Fibroblast of lung (primary cell): Measurements from ENCODE around the gene RABGAP1L. TPM values are rescaled to one million over a fixed set of nuclear protein-coding genes. Genes with fewer than 3 reads are reported as not detected.

Experiments used
- DNase-seq, 2 donors: peaks; one replicate each; pipeline versions ENCODE4 v3.0.0 to v3.0.0-alpha.2; 2010; ENCODE audit warnings: low read depth in 2 of 2
- H2AFZ ChIP-seq: 2 replicates; pipeline ENCODE4 v1.5.1; 2012; ENCODE audit warnings: low read length, control low read depth, inconsistent platforms
- H3K27ac ChIP-seq: 2 replicates; pipeline ENCODE4 v1.5.1; 2011; ENCODE audit warnings: low read length, control low read depth; ENCODE audit not compliant: insufficient read depth
- H3K27me3 ChIP-seq: 2 replicates; pipeline ENCODE4 v1.5.1; 2011; ENCODE audit warnings: mild to moderate bottlenecking, low read length; ENCODE audit not compliant: control insufficient read depth, insufficient read depth
- H3K36me3 ChIP-seq: 2 replicates; pipeline ENCODE4 v1.5.1; 2011; ENCODE audit warnings: low read length; ENCODE audit not compliant: control insufficient read depth, insufficient read depth
- H3K4me1 ChIP-seq: 2 replicates; pipeline ENCODE4 v1.5.1; 2011; ENCODE audit warnings: low read length; ENCODE audit not compliant: control insufficient read depth, insufficient read depth; ENCODE audit errors: extremely low read depth
- H3K4me2 ChIP-seq: 2 replicates; pipeline ENCODE4 v1.5.1; 2011; ENCODE audit warnings: low read length, control low read depth; ENCODE audit not compliant: insufficient read depth; ENCODE audit errors: extremely low read depth
- H3K4me3 ChIP-seq, 4 experiments: fragments of 200-600 bp in 1 of 4; sonication (generic) in 1 of 4; replicated peaks in 1 of 4; 2 replicates each; pipeline ENCODE4 v1.5.1; 2011 to 2016; ENCODE audit warnings: low read length in 4 of 4, low read depth in 3 of 4, mild to moderate bottlenecking in 3 of 4, control low read depth in 2 of 4, inconsistent platforms in 1 of 4, mixed read lengths in 1 of 4; ENCODE audit not compliant: insufficient read depth in 1 of 4; ENCODE audit errors: control extremely low read depth in 1 of 4
- H3K79me2 ChIP-seq: 2 replicates; pipeline ENCODE4 v1.5.1; 2012; ENCODE audit warnings: mild to moderate bottlenecking, low read length, inconsistent platforms; ENCODE audit not compliant: control insufficient read depth, insufficient read depth
- H3K9ac ChIP-seq: 2 replicates; pipeline ENCODE4 v1.5.1; 2011; ENCODE audit warnings: mild to moderate bottlenecking, low read length, control low read depth; ENCODE audit not compliant: insufficient read depth
- H3K9me3 ChIP-seq: 2 replicates; pipeline ENCODE4 v1.5.1; 2012; ENCODE audit warnings: low read depth, low read length; ENCODE audit not compliant: control insufficient read depth, insufficient read depth
- H4K20me1 ChIP-seq: 2 replicates; pipeline ENCODE4 v1.5.1; 2011; ENCODE audit warnings: low read length; ENCODE audit not compliant: control insufficient read depth, insufficient read depth; ENCODE audit errors: extremely low read depth
- CTCF ChIP-seq, 2 donors: IDR thresholded peaks in 1 of 2; conservative IDR thresholded peaks in 1 of 2; 1 replicate in 1 of 2; 2 replicates in 1 of 2; pipeline ENCODE4 v1.5.1; 2011 to 2012; ENCODE audit warnings: low read length in 2 of 2, control low read depth in 1 of 2, inconsistent platforms in 1 of 2, low read depth in 1 of 2, mild to moderate bottlenecking in 1 of 2
- EZH2 ChIP-seq: IDR thresholded peaks from 2 replicates; pipeline ENCODE4 v1.5.1; 2012; ENCODE audit warnings: low read length, control low read depth, mild to moderate bottlenecking; ENCODE audit errors: missing control alignments
- polyA plus RNA-seq, 2 donors: library from polyadenylated mRNA; depleted of rRNA in 1 of 2; stranded (reverse) in 1 of 2; unstranded in 1 of 2; fragments of >200 nt; gene quantifications; 2 replicates each; pipeline ENCODE4 v1.2.1, GENCODE V29; 2011 to 2012; ENCODE audit warnings: missing spikeins in 1 of 2
- total RNA-seq: library from RNA; depleted of rRNA; stranded (reverse); fragments of >200 nt; gene quantifications from 2 replicates; pipeline ENCODE4 v1.2.1, GENCODE V29; 2014

The RABGAP1L gene
- total and polyA plus RNA-seq, 2 donors (not counting 1 experiment from before 2014, with no cell fraction given) = 33.8 to 36.5 TPM

- H3K27me3 ChIP-seq = no peaks in the 10 kb centered on the region
- H3K27ac ChIP-seq = no peak overlapping the region
- no peak overlapping the region for H3K4me2 ChIP-seq
- no peak for DNase-seq
- no peak overlapping the region for H2AFZ ChIP-seq
- no peaks in the 10 kb centered on the region for H3K36me3 ChIP-seq
- no peaks in the 10 kb centered on the region for H3K9me3 ChIP-seq
- no peaks in the 10 kb centered on the region for H4K20me1 ChIP-seq
- no peaks in the 10 kb centered on the region for H3K79me2 ChIP-seq
- TF ChIP-seq CTCF (conservative IDR thresholded peaks at IDR 0.05 in 1 of 2, IDR thresholded peaks at IDR 0.05 in 1 of 2; ENCODE audit: low read depth in 1 of 2, low read length in 2 of 2) (no peak), EZH2 (no peak)
- H3K4me1 ChIP-seq = no peaks in the 10 kb centered on the region
- H3K9ac ChIP-seq = no peak overlapping the region
- H3K4me3 ChIP-seq = no peak overlapping the region
Observed at GRCh38 chr1:174701565-174701964, 542.2 kb downstream of the RABGAP1L start.

- DNase-seq = no peak
- no peak overlapping the region for H3K27ac ChIP-seq
- H3K36me3 ChIP-seq = no peaks in the 10 kb centered on the region
- H4K20me1 ChIP-seq = no peaks in the 10 kb centered on the region
- H3K4me3 ChIP-seq = no peak overlapping the region
- H2AFZ ChIP-seq = no peak overlapping the region
- no peaks in the 10 kb centered on the region for H3K4me1 ChIP-seq
- no peak for TF ChIP-seq CTCF (conservative IDR thresholded peaks at IDR 0.05 in 1 of 2, IDR thresholded peaks at IDR 0.05 in 1 of 2; ENCODE audit: low read depth in 1 of 2, low read length in 2 of 2)
- no peak for TF ChIP-seq EZH2
- no peaks in the 10 kb centered on the region for H3K27me3 ChIP-seq
- no peaks in the 10 kb centered on the region for H3K9me3 ChIP-seq
- H3K9ac ChIP-seq = no peak overlapping the region
- H3K4me2 ChIP-seq = no peak overlapping the region
- no peaks in the 10 kb centered on the region for H3K79me2 ChIP-seq
Observed at GRCh38 chr1:174702011-174702410, 542.7 kb downstream of the RABGAP1L start.

GRCh38 chr1:174703309-174703708, 544.0 kb downstream of the RABGAP1L start:
- TF ChIP-seq EZH2 (no peak), CTCF (conservative IDR thresholded peaks at IDR 0.05 in 1 of 2, IDR thresholded peaks at IDR 0.05 in 1 of 2; ENCODE audit: low read depth in 1 of 2, low read length in 2 of 2) (no peak)
- Histone ChIP-seq H3K9me3 (no peaks in the 10 kb centered on the region), H3K27ac (no peak overlapping the region), H3K4me2 (no peak overlapping the region), H3K27me3 (no peaks in the 10 kb centered on the region), H3K4me3 (no peak overlapping the region), H3K79me2 (no peaks in the 10 kb centered on the region), H4K20me1 (no peaks in the 10 kb centered on the region), H3K4me1 (no peaks in the 10 kb centered on the region), H2AFZ (no peak overlapping the region), H3K36me3 (no peaks in the 10 kb centered on the region), H3K9ac (no peak overlapping the region)
- DNase-seq = no peak
